RWPE1 (cell line): Measurements from ENCODE around the gene IFNAR1.
"Not testable (repeated sequence)": the region's sequence is repeated elsewhere in the genome, so short reads cannot be mapped to it uniquely, and the experiment has no call there.

ENCODE experiments used
- CTCF ChIA-PET: fragments of 350-600 bp; sonication (Branson Sonifier 250); formaldehyde crosslinking; extraction: SDS; loops from one replicate; lab custom pipeline; 2021; lab: Yijun Ruan, JAX
- POLR2A ChIA-PET: fragments of 400-600 bp; formaldehyde crosslinking; extraction: SDS; loops from one replicate; lab custom pipeline; 2020; ENCODE audit warnings: antibody characterized with exemption; ENCODE audit not compliant: low non-redundant PET; lab: Yijun Ruan, JAX
- DNase-seq: peaks from one replicate; pipeline ENCODE4 v3.0.0; 2012; ENCODE audit warnings: low spot score
- H3K27ac ChIP-seq: fragments of 450-650 bp; 2 replicates; pipeline ENCODE4 v1.5.1; 2017
- CTCF ChIP-seq: fragments of 450-650 bp; conservative IDR thresholded peaks from 2 replicates; pipeline ENCODE4 v1.5.1; 2017; ENCODE audit warnings: low read depth, mild to moderate bottlenecking

Gene IFNAR1

DNA sequence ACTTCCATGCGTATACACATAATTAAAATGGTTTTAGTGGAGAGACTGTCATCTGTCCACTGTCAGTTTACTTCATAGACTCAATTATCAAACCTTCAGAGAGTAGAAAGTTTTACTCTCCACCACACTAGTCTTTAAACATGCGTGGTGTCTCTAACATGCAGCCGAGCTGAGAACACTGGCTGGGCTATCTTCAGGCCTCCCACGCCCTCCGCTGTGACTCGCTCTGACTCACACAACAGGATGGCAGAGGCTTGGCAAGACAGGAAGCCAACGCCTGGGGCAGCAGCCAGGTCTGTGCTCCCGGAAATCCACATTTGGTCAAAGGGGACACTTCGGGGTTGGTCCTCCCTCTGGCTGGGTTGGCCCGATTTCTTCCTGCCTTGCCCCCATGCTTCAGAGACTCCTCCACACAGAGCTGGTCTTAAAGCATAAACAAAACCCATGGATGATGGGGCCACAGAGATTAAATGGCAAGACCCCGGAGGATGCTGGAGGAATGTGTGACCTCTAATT, 55.8 kb downstream of the IFNAR1 start:
- ChIA-PET CTCF (interaction anchor here (0.8 kb wide), 1 partner anchor 20 kb away, joined by 3 read pairs; no protein-coding TSS in a partner anchor), POLR2A (interaction anchor here (0.6 to 1.0 kb wide), 2 partner anchors 24 to 47 kb away, joined by 5 read pairs; no protein-coding TSS in a partner anchor)
- TF ChIP-seq CTCF, result no peak
- H3K27ac ChIP-seq, result peak overlapping the region; percentile 99
- peak; percentile 87 for DNase-seq

DNA sequence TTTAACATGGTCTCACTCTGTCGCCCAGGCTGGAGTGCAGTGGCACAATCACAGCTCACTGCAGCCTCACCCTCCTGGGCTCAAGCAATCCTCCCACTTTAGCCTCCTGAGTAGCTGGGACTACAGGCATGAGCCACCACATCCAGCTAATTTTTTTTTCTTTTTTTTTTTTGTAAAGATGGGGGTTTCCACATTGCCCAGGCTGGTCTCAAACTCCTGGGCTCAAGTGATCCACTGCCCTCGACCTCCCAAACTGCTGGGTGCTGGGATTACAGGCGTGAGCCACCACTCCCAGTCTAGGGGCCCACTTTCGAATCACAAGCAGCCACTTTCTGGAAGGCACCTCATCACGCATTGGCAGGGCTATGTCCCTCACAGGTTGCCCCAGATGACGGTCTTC, 56.6 kb downstream of the IFNAR1 start:
- CTCF ChIA-PET, DNase-seq: not testable (repeated sequence)
- H3K27ac ChIP-seq, result peak overlapping the region; percentile 99
- POLR2A ChIA-PET, result interaction anchor here (0.6 kb wide), 1 partner anchor 48 kb away, joined by 5 read pairs; no protein-coding TSS in a partner anchor

DNA sequence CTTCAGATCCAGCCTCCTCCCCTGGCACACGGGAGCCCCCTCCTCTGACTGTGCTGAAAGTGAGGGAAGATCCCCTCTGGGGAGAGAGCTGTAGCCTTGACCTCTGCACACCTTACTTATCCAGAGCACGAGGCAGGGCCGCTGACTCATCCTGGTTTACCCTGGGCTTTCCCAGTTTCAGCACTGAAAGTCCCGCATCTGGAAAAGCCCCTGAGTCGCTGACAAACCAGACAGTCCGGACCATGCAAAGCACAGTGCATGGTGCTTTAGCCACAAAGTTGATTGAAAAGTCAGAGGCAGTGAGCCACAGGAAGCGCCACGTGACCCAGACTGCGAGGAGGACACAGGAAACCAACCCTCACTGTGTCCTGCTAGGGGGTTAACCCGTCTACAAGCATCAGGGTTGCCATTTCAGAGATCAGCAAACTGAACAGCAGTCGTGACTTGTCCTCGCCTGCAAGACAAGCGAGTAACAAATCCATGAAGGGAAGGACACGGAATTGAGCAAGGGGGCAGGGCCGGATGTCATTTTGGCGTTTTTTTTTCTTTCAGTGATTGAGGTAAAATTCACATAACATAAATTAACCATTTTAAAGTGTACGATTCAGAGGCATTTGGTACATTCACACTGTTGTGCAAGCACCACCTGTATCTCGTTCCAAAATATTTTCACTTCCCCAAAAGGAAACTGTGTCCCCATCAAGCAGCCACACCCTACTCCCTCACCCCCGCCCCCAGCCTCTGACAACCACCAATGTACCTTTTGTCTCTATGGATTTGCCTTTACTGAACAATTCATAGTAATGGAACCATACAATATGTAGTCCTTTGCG, 58.5 kb downstream of the IFNAR1 start:
- no peak for TF ChIP-seq CTCF
- peak; percentile 73 for DNase-seq
- ChIA-PET POLR2A (interaction anchor here (0.5 to 1.0 kb wide), 2 partner anchors 15 to 94 kb away, joined by 3 read pairs; no protein-coding TSS in a partner anchor), CTCF (no interaction called here)
- H3K27ac ChIP-seq, result peak overlapping the region; percentile 99

DNA sequence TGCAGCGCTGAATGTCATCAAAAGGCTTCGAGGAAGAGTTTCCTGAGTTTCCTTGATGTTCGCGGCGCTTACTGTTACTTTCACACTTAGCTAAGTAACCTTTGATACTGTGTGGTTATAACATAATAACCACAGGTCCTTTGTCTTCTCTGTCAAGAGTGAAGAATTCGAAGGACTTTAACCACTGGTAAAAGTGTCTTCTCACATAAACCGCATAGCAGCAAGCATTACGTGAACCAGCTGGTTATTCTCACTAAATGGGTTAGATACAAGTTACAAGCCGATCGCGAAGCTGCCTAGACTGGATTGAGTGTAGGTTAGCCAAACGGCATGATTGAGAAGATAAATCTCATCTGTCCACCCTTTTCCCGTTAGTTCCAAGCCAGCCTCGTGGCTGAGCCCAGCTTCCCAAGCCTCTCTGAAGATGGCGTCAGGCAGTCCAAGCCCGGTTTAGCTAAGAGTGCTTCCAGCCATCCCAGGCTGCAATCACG, 60.1 kb downstream of the IFNAR1 start:
- TF ChIP-seq CTCF, result no peak
- POLR2A ChIA-PET, result no interaction called here
- DNase-seq, result no peak
- peak overlapping the region; percentile 53; the same call in 1 of the 2 replicates for H3K27ac ChIP-seq
- CTCF ChIA-PET, result interaction anchor here (0.6 kb wide), 2 partner anchors 12 to 207 kb away, joined by 6 to 7 read pairs; no protein-coding TSS in a partner anchor

GRCh38 chr21:33386222-33386784, 61.5 kb downstream of the IFNAR1 start:
- no peak for TF ChIP-seq CTCF
- ChIA-PET CTCF (interaction anchor here (0.6 kb wide), 1 partner anchor 238 kb away, joined by 6 read pairs; no protein-coding TSS in a partner anchor), POLR2A (no interaction called here)
- no peak overlapping the region for H3K27ac ChIP-seq
- DNase-seq, result no peak

DNA sequence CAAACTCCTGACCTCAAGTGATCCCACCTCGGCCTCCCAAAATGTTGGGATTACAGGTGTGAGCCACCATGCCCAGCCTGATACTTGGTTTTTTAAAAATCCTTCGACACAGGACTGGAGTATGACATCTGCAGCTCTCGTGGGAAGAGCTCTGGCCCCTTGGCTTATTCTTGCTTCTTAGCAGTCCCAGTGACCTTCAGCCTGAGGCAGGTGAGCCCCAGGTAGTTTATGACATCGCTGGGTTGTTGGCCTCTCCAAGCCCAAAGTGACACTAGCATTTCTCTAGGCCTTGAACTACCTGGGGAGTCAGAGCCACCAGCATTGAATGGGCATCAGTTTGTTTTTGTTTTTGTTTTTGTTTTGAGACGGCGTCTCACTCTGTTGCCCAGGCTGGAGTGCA, 62.5 kb downstream of the IFNAR1 start:
- DNase-seq, result no peak
- ChIA-PET CTCF (no interaction called here), POLR2A (no interaction called here)
- TF ChIP-seq CTCF, result no peak
- peak overlapping the region; percentile 27 for H3K27ac ChIP-seq
